Activated T-cell treated with anti-CD3 and anti-CD28 coated beads for 4 hours (primary cell): ENCODE data around the gene PRDM16.
"Not testable (repeated sequence)": the region's sequence is repeated elsewhere in the genome, so short reads cannot be mapped to it uniquely, and the experiment has no call there.

ENCODE experiments used
- DNase-seq: peaks from one replicate; pipeline ENCODE4 v3.0.0-alpha.2; 2020

PRDM16 gene

DNA sequence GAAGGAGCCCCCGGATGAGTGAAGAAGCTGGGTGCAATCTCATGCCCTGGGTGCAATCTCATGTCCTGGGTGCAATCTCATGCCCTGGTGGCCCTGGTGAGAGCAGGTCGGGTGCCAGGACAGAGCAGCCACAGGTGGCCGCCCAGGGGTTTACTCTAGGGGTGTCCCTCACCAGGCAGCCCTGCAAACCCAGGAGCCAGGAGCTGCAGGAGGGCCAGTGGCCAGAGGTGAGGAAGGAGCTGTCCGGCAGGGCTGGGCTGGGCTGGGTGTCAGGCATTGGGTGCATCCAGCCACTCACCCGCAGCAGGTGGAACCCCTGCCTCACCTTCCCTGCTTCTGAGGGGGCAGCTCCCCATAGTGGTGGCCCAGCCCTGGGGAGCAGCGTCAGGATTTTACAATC lies 79.2 kb downstream of the PRDM16 start:
- DNase-seq: no peak

DNA sequence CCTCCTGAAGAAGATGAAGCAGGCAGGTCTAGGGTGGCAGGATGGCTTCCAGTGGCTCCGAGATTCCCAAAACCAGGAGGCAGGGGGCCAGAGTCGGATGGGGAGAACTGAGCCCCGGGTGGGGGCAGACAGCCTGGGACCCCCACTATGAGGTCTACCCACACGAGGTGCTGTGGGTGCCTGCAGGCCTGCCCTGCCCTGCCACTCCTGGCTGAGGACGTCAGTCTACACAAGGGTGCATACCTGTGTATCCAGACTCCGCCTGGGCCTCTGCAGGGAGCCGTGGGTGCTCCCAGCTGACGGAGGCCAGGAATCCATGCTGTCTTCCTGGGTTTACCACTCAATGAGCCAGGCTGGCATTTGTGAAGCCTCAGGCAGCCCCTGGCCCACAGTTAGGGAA lies 80.3 kb downstream of the PRDM16 start:
- DNase-seq: no peak

DNA sequence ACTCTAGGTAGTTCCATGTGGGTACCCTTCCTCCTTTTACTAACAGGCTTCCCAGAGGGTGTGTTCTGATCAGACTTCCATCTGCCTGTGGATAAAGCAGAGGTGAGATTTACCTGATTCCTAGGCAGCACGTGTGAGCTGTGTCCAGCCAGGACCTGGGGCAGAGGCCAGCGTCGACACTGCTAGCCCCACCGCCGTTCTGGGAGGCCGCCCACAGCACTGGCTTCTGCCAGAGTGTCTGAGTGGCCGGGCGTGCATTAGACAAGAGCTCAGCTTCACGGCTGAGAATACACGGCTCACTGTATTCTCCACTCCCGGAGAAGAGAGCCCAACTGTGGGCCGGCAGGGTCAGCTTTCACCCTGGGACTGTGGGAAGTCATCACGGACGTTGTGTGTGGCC lies 82.5 kb downstream of the PRDM16 start:
- DNase-seq: no peak

DNA sequence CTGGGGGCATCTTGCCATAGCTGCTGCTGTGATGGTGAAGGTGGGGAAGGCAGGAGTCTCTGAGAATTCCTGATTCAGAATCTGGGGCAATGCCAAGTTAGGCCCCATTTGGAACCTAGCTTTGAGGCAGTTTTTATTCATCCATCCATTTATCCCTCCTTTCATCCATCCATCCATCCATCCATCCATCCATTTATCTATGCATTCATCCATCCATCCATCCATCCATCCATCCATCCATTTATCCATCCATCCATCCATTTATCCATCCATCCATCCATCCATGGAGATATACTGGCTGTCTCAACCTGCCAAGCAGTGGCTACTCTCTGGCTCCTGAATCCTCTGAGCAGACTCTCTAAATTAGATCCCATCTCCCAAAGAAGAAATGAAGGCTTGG lies 83.1 kb downstream of the PRDM16 start:
- no peak for DNase-seq

DNA sequence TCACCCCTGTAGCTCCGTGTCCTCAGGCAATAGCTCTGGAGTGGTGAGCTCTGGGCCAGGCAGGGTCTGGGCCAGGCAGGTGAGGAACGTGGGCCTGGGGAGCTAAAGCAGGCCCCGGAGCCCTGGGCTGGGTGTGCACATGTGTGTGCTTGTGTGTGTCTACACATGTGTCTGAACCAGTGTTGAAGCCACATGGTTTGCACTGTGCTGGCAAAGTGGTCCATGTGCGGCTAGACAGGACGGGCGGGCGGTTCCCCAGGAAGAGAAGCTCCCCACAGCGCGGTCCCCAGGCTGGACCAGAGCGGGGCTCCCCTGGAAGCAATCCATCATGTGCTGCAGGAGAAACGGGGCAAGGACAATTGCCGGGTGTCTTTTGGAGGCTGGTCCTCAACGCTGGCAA lies 84.2 kb downstream of the PRDM16 start:
- DNase-seq: no peak

DNA sequence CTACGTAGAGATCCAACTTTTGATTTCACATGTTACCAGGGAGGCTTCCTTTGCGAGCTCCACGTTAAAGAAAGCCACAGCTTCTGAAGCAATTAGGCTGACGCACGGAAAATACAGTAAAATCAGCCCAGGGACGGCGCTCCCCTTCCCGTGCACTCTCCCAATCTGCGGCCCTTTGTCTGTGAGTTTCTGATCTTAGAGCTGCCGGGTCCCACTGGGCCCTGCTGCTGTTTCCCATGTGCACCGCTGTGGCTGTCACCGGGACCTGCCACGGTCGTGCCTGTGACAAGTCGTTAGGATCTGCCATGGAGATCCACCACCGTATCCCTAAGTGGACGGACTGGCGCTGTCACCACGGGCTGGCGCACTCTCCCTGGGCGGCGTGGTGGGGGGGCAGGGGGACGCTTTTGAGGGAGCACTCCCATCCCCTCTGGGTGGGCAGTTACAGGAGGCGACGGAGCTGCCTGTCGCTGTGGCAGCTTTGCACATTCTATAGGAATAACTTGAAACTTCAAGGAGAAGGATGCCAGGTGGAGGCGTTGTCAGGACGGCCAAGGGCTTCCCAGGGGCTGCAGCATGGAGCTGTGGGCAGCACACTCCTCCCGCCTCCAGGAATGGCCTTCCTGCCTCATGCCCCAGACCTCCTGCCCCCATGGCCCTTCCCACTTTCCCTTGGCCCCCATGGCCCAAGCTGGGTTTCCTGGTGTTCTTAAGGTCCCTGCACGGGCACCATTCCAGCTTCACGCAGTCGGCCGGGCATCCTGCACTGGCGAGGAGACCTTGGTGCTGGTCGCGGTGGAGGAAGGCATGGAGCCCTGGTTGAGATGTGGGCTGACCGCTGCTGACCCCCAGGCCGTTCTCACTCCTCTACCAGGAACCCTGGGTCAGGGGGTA lies 85.1 kb downstream of the PRDM16 start:
- DNase-seq: no peak

DNA sequence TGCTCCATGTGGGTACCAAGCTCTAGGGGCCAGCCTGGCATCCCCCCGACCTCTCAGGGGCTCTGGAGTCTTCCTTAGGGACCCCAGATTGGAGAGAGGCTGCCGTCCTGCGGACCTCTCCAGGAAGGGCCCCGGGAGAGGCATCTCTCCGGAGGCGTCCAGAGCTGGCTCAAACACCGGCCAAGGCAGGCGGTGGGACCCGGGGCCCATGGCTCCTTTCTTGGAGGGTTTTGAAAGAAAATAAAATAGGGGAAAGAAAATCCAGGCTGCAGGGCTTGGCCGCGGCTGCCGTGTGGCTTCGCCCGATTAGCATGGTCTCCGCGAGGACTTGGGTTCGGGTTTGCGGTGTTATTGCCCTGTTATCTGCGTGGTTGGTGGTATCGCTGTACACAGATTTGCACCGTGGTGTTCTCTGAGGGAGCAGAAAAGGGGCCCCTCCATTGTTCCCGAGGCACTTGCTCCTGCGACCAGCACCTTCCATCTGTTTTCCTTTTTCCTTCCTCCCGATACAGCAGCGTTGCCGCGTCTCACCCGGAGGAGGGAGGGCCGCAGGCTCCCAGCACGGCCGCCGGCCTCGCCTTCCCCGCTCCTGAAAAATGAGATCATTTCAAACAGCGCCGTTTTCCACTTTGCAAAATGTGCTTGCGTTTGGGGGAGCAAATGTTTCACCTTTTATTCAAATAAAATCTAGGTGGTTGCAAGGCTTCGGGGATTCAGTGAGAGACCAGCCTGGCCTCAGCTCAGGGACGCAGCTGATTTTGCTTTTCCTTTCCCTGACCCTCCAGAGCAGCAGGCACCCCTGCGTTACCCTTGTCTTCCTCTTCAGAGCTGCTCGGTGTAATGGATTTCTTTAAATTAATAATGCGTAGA lies 86.3 kb downstream of the PRDM16 start:
- DNase-seq: no peak

DNA sequence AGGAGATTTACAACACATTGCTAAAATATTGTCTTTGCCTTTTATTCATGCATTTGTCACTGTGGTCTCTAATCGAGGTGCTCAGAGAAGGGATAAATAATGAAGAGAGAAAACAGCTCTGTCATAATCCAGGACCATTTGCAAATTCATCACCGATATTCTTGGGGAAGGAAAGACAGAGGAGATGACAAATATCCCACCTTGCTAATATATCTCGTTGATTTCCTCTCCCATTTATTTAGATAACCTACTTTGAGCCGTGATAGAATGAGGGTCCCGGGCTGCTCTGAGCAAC lies 86.9 kb downstream of the PRDM16 start:
- no peak for DNase-seq

DNA sequence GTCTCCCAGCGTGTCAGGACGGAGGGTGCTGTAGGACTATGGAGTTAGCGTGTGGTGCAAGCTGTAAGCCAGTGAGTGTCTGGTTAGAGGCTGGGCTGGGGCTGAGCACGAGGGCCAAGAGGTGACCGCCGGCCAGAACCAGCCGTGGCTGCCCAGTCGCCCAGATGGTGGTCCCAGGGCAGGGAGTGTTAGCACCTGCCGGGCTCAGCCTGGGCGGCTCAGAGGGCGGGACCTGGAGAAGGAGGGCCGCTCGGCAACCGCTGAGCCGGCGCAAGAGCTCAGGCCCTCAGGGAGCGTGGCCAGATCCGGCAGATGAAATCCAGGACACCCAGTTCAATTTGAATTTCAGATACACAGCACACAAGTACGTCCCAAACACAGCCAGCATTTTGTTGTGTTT lies 87.9 kb downstream of the PRDM16 start:
- DNase-seq: no peak

DNA sequence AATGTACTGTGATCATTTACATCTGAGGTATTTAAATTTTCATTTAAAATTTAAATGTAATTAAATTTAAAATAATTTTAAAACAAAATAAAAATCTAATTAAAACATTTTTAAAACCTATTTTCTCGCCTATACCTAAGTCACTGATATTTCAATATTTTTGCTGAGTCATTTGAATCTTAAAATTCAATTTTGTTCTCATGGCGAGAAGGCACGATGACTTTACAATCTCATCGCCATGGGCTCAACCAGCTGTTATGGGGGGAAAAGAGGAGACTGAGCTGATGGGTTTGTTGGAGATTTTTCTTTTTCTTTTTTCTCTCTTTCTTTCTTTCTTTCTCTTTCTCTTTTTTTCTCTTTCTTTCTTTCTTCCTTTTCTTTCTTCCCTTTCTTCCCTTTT lies 89.3 kb downstream of the PRDM16 start:
- DNase-seq: no peak

DNA sequence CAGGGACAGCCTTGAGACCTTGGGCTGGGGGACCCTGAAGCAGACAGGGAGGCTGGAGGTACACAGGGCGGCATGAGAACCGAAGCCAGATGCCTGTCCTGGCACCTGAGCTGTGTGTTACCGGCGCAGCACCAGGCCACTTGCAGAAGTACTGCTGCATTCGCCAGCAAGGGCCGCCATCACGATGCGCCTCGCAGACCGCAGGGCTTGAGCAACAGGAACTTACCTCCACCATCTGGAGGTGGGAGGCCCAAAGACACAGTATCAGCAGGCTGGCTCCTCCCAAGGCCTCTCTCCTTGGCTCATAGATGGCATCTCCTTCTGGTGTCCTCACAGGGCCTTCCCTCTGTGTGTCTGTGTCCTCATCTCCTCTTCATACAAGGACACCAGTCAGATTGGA lies 90.1 kb downstream of the PRDM16 start:
- no peak for DNase-seq

DNA sequence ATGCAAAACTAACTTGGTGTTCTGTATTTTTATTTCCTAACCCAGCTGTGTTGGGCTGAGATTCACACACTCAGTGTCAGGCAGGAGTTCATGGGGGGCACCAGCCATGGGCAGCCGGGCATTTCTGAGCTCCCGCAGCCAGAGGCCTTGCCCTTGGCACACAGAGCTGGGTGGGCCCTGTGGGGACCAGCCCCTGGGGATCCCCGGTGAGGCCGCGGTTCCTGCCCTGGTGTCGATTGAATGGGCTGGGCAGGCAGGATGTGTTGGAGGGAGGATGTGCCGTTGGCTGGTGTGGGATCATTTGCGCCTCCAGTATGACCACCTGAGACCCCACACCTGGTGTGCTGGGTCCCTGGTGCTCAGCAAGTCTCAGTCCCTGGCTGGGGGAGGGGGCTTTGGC lies 91.0 kb downstream of the PRDM16 start:
- DNase-seq: no peak

DNA sequence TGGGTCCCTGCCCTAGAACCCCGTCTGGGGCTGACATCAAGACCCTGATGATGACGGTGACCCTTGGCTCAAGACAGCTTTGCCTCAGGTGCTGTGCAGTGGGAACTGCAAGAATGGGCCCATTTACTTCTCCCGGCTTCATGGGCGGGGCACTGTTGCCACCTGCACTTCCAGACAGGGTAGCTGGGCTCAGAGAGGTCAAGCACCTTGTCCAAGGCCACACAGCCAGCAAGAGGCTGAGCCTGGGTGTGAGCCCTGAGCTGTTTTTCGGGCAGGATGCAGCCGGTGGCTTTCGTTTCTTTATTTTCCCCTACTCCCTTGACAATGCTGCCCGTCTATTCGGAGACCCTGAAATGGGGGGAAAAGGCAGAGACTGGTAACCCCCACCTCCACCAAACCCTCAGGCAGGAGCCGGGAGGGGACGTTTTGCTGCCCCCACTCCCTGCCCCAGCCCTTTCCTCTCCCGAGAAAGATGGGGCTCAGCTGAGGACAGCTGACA lies 91.7 kb downstream of the PRDM16 start:
- DNase-seq: no peak

DNA sequence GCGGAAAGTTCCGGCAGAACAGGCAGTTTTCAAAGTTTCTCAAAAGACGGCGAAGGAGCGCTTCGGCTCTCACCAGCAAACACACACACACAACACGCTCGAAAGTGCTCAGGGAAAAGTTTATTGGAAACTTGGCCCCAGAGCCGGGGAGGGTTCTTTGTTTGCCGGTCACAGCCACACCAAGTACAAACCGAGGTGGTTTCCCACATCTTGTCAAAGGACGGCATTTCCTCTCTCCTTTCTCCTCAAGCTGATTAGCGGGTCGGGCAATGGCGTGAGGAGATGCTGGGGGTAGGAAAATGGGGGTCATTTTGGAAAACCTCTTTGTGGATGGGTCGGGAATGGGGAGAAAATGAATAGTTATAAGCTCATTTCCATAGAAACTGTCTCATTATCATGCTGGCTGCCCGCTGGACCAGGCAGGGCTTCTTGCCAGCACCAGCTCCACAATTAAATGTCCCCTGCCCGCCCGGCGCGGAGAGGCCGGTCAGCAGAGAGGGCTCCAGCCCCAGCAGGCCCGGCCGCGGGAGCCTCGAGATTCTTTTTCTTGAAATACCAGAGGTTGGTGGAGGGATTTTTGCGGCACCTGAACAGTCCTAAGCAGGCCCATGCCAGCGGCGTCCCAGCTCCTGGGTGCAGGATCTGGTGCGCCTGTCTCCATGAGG lies 92.3 kb downstream of the PRDM16 start:
- no peak for DNase-seq

DNA sequence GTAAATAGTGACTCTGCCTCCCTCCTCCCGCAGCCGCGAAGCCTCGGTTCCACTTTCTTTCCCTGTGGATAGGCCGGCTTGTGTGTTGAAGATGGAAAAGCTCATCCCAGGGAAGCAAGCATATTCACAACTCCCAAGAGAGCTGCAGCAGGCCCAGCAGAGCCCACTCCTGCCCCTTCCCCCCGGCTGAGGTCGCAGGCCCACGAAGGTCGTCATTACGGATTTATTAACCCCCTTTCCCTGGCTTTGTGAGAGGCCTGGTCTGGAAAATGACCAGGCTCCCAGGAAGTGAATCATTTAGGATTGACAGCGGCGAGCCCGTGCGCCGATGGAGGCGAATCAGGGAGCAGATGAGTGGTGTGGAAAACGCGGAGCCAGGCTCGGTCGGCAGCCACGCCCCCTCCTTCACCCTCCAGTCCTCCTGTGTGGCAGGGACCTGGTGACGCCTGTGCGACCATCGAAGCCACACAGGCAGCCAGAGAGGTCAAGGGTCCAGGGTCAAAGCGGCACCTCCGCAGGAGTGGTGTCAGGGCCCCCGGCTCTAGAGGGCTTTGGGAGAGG lies 93.4 kb downstream of the PRDM16 start:
- no peak for DNase-seq

DNA sequence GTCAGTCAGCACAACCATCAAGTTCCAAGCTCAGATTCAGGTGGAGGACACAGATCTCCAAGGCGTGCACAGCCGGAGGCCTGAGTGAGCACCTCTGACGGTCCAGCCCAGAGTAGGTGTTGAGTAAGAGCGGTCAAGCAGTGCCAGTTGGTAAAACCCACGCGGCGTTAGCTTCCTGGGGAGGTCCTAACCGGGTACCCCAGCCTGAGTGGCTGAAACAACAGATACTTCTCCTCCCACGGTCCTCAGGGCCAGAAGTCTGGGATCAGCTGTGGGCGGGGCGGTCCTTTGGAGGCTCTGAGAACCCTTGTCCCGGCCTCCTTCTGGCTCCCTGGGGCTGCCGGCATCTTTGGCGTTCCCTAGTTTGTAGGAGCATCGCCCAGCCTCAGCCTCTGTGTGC lies 94.4 kb downstream of the PRDM16 start:
- no peak for DNase-seq

DNA sequence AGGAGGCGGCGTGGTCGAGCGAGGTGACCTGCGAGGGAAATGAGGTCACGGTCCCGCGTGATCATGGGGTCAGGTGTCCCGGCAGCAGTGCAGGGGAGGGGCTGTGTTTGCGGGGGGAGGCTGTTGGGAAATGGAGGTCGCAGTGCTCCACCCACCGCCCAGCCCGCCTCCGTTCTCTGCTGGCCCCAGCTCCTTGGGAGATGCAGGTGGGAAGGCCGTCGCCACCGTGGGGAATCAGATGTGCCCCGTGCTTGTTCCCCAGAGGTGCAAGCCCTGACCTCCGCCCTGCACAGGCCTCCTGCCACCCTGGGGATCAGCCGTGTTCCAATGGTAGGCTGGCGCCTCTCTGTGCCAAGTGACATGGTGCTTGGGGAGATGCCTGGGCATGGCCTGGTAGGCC lies 95.7 kb downstream of the PRDM16 start:
- DNase-seq: no peak

DNA sequence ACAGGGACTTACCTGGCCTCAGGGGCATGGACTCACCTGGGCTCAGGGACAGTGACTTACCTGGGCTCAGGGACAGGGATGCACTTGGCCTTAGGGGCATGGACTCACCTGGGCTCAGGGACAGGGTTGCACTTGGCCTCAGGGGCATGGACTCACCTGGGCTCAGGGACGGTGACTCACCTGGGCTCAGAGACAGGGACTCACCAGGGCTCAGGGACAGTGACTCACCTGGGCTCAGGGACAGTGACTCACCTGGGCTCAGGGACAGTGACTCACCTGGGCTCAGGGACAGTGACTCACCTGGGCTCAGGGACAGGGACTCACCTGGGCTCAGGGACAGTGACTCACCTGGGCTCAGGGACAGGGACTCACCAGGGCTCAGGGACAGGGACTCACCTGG lies 96.2 kb downstream of the PRDM16 start:
- not testable (repeated sequence) for DNase-seq

DNA sequence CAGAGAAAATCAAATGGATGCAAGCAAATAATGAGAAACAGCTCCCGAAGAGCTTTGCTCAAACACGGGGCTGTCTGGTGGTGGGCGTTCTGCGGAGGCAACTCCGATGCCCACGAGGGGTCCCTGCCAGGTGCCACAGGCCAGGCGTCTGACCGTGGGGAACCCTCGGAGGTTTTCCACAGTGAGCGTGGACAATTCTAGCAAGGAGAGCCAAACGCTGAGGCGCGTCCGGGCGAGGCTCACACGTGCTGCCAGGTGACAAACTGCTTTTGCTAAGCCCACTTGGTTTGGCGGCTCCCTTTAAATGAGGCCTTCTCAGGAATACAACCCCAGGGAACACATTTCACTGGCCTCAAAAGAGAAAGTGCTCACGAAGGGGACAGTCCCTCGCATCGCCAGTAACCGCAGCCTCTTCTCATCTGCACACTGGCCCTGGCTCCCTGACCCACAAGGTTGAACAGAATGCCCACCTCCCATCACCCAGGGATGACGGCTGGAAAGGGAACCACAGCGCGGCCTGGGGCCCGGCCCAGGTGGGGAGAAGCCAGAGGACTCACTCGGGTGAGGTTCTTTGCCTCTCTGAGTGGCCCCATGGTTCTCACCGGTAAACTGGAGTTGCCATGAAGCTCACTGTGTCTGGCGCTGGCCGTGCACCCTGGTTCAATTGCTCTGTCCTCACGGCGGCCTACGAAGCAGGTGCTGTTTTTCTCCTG lies 97.4 kb downstream of the PRDM16 start:
- no peak for DNase-seq

DNA sequence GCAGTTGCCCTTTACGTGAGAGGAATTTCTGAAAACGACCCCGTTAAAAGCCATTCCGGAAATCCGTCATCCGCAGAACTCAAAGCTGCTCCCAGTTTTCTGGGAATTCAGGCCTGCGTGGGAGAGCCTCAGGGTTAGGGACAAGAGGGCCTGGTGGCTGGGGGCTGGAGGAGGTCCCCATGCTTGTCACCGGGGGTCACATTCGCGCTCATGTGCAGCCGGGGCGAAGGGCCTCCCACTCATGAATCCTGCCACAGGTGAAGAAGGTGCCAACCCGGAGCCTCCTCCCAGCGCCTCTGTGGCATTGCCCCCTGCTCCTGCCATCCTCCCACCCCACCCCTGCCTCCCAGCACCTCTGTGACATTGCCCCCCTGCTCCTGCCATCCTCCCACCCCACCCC lies 98.3 kb downstream of the PRDM16 start:
- no peak for DNase-seq

DNA sequence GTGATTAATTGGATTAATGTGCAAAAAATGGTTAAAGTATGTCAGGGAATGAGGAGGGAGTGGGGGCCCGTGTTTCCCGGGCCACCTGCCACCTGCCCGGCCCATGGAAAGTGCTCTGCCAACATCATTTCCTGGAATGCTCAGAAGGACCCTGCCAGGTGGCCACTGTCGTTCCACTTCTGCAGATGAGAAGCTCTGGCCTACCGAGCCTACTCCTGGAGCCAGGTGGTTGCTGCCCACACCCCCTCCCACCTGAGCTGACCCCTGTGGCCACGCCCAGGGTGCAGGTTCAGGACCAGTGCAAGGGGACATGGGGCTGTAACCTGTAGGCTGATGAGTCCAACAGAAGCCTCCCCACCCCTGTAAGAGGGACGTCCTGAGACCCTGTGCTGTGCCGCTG lies 99.7 kb downstream of the PRDM16 start:
- no peak for DNase-seq

DNA sequence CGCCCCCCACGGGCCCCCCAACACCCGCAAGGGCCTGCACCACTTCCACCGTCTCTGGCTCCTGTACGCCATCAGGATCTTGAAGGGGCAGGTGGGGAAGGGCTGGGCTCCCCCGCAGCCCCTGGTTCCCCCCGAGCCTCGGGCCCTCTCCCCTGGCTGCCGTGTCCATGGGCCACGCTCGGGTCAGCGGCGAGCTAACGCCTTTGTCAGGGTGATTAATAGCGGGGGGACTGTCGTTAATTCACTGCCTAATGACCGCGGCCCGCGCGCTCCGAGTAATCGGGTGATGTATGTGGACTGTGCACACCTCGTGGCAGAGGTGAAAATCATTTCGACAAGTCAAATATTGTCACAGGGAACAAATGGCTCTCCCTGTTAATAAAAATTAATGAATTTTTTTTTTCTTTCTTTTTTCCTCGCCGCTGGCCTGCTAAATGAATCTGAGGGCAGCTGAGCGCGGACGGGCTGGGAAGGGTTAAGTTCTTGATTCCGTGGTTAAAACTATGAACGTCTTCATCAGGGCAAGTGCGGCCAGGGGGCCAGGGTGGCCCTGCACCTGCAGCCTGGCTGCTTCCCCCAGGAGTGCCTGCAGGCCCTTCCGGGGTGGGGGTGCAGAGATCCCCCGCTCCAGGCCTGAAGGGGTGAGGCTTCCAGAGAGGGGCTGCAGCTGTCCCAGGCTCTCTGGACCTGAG lies 100.8 kb downstream of the PRDM16 start:
- no peak for DNase-seq
